ENCODE results near the gene RNF222. TPM values are rescaled to one million over a fixed set of nuclear protein-coding genes. Genes with fewer than 3 reads are reported as not detected.
"Not testable (repeated sequence)": the region's sequence is repeated elsewhere in the genome, so short reads cannot be mapped to it uniquely, and the experiment has no call there.

Gene RNF222
- total and polyA plus RNA-seq, 2 of the 8 experiments (the other 6 are each of a cell fraction or from before 2014, with no cell fraction given): not detected

DNA sequence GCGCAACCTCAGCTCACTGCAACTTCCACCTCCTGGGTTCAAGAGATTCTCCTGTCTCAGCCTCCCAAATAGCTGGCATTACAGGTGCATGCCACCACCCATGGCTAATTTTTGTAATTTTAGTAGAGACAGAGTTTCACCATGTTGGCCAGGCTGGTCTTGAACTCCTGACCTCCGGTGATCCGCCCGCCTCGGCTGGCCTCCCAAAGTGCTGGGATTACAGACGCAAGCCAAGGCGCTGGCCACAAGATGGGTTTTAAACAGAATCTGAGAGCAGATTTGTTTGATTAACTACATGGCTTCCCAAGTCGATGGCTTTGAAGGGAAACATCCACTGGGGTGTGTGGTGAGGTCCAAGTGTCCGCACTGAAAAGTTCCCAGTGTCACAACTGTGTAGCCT is 3.1 kb downstream of the RNF222 start:
- ChIA-PET POLR2A (ENCODE audit: partially characterized antibody) (interaction anchor here (0.8 to 4.7 kb wide), 4 partner anchors 8 to 221 kb away, joined by 3 to 51 read pairs (median 6); partner anchors contain the start of gene RPL26), CTCF (ENCODE audit: partially characterized antibody) (interaction anchor here (1.8 to 2.5 kb wide), 3 partner anchors 11 to 26 kb away, joined by 5 to 16 read pairs (median 6); no protein-coding TSS in a partner anchor)

More for the DNA sequence above, 3.1 kb downstream of the RNF222 start:
- not testable (repeated sequence) for H3K14ac ChIP-seq (ENCODE audit: insufficient read length); H3K79me1 ChIP-seq (ENCODE audit: low read depth, low read length); H2AFZ ChIP-seq (ENCODE audit: low read length); H3K4me2 ChIP-seq (ENCODE audit: insufficient read depth in 1 of 2, low read depth in 2 of 2, low read length in 2 of 2); H2BK12ac ChIP-seq (ENCODE audit: low read depth, low read length); DNase-seq (ENCODE audit: low read depth in 1 of 2, low spot score in 2 of 2); H2BK15ac ChIP-seq (ENCODE audit: low read length); H3K79me2 ChIP-seq (ENCODE audit: control insufficient read depth in 1 of 2, insufficient read depth in 2 of 2, low read length in 2 of 2); H4K5ac ChIP-seq (ENCODE audit: insufficient read length, low read depth, low read length); H3K27ac ChIP-seq (ENCODE audit: low read depth, low read length); H3K9me3 ChIP-seq (ENCODE audit: insufficient read depth in 2 of 2, low read depth in 1 of 2, low read length in 1 of 2); H4K8ac ChIP-seq (ENCODE audit: extremely low read depth, insufficient read depth, low read length); H2AK5ac ChIP-seq (ENCODE audit: low read depth, low read length); H3K4ac ChIP-seq (replicated peaks; ENCODE audit: insufficient read length, low read depth, low read length); H3K4me3 ChIP-seq (ENCODE audit: extremely low read depth in 1 of 4, insufficient read depth in 2 of 4, low read depth in 3 of 4, low read length in 4 of 4); H3K27me3 ChIP-seq (replicated peaks in 1 of 4; ENCODE audit: control insufficient read depth in 3 of 4, extremely low read depth in 1 of 4, insufficient read depth in 3 of 4, low read length in 3 of 4); H4K20me1 ChIP-seq (replicated peaks in 1 of 2; ENCODE audit: control insufficient read depth in 1 of 2, insufficient read depth in 2 of 2, low read length in 2 of 2); H3K9ac ChIP-seq (replicated peaks in 1 of 4; ENCODE audit: extremely low read depth in 1 of 4, low read depth in 3 of 4, low read length in 3 of 4); H3K18ac ChIP-seq (ENCODE audit: extremely low read depth, low read length); H3K23ac ChIP-seq (ENCODE audit: insufficient read length); FAIRE-seq; H4K91ac ChIP-seq (replicated peaks; ENCODE audit: insufficient read length, low read length); H2BK5ac ChIP-seq (ENCODE audit: low read depth, low read length); H2BK120ac ChIP-seq (replicated peaks; ENCODE audit: low read depth, low read length); H3K56ac ChIP-seq (replicated peaks; ENCODE audit: insufficient read length, low read depth, low read length); H3K36me3 ChIP-seq (ENCODE audit: control insufficient read depth in 2 of 4, insufficient read depth in 4 of 4, low read length in 3 of 4); H3K23me2 ChIP-seq (ENCODE audit: low read depth, low read length); H2BK20ac ChIP-seq (ENCODE audit: low read length)
- 85% methylated on average over 9 of the region's 9 CpGs; no CpG with 5 or more reads in 1 of the 2 experiments for WGBS, 2 experiments (ENCODE audit: extremely low coverage in 1 of 2, insufficient coverage in 1 of 2, insufficient read length in 1 of 2, insufficient replicate concordance in 2 of 2, low coverage in 1 of 2, low lambda C conversion rate in 2 of 2, missing lambda C conversion rate in 1 of 2)
- H3K4me1 ChIP-seq (replicated peaks in 1 of 4; ENCODE audit: control insufficient read depth in 3 of 4, insufficient read depth in 4 of 4, low read length in 3 of 4): peaks cover 4 to 12% (median 4%) of the 10 kb centered on the region in 4 experiments; a peak in 6 of 7 replicates

All from H1 (cell line).